ENCODE data around the gene PTGER3. TPM values are rescaled to one million over a fixed set of nuclear protein-coding genes. Genes with fewer than 3 reads are reported as not detected.

PTGER3 gene
- total RNA-seq, 1 experiment from 2014 or later: 96.0 TPM

- Histone ChIP-seq H3K36me3 (ENCODE audit: insufficient read depth, low read length, poor library complexity, severe bottlenecking) (peaks cover 21% of the 10 kb centered on the region), H3K27me3 (replicated peaks; ENCODE audit: insufficient read depth, low read depth, low read length, poor library complexity) (no peaks in the 10 kb centered on the region), H3K27ac (ENCODE audit: low read depth, low read length, poor library complexity, severe bottlenecking) (no peak overlapping the region), H3K4me1 (ENCODE audit: insufficient read depth, low read length, poor library complexity, severe bottlenecking) (no peaks in the 10 kb centered on the region), H3K4me3 (ENCODE audit: low read depth, low read length, poor library complexity, severe bottlenecking) (no peak overlapping the region), H3K9me3 (ENCODE audit: low read depth, low read length, poor library complexity, severe bottlenecking) (peaks cover 47% of the 10 kb centered on the region)
- CTCF ChIA-PET: no interaction called here
- no TSS peak for BruUV-seq (replicated peaks)
- intact Hi-C loops (cut with micrococcal nuclease; ENCODE audit: unreplicated experiment): no loop called here
- TF ChIP-seq EZH2 (IDR thresholded peaks at IDR 0.05; ENCODE audit: borderline replicate concordance, low read depth, low read length, poor library complexity, severe bottlenecking) (no peak), CTCF (conservative IDR thresholded peaks at IDR 0.05; ENCODE audit: low read depth, low read length) (no peak)
- DNase-seq (ENCODE audit: low spot score): peak; percentile 29
- POLR2A ChIA-PET (ENCODE audit: low non-redundant PET): no interaction called here
Measured at GRCh38 chr1:70922196-70922595, 125.4 kb downstream of the PTGER3 start.

Small RNA genes lying within 50 kb of the gene (microRNA-seq; reads per million reads assigned to microRNA genes)
- gene MIR186: 960 reads per million, percentile 80 among the genes with 10 or more reads in this experiment

Other genes with a start within 250 kb of the PTGER3 start
- 112 and 113 TPM in 2 replicates for gene ZRANB2, start 33.2 kb upstream of the PTGER3 start, total RNA-seq (2021)